Body of pancreas (tissue), 4 donors: Measurements from ENCODE around the gene TXLNB. TPM values are rescaled to one million over a fixed set of nuclear protein-coding genes. Genes with fewer than 3 reads are reported as not detected.

Source experiments
- ATAC-seq: fragments of 150-250 bp; one replicate; pipeline ENCODE4 v1.9.1; 2016
- DNase-seq, 4 donors: peaks; one replicate each; pipeline ENCODE4 v3.0.0-alpha.2; 2019
- H3K27ac ChIP-seq, 4 donors: fragments of 200-600 bp; sonication (generic); 1 replicate in 3 of 4; 2 replicates in 1 of 4; pipeline versions ENCODE4 v1.5.1 to v1.6.1; 2016 to 2019; ENCODE audit warnings: mild to moderate bottlenecking in 1 of 4, mixed read lengths in 1 of 4, moderate library complexity in 1 of 4
- H3K27me3 ChIP-seq, 2 donors: fragments of 200-600 bp; sonication (generic); one replicate each; pipeline ENCODE4 v1.6.0; 2016; ENCODE audit warnings: mild to moderate bottlenecking in 1 of 2
- H3K36me3 ChIP-seq, 2 donors: fragments of 200-600 bp; sonication (generic); replicated peaks in 1 of 2; 2 replicates each; pipeline ENCODE4 v1.5.1; 2016; ENCODE audit warnings: low read depth in 2 of 2; ENCODE audit not compliant: insufficient read depth in 1 of 2
- H3K4me1 ChIP-seq: fragments of 200-600 bp; sonication (generic); one replicate; pipeline ENCODE4 v1.6.0; 2016
- H3K4me3 ChIP-seq, 2 donors: fragments of 200-600 bp; sonication (generic); 1 replicate in 1 of 2; 2 replicates in 1 of 2; pipeline ENCODE4 v1.5.1; 2016 to 2019
- H3K9me3 ChIP-seq, 3 donors: fragments of 200-600 bp; sonication (generic); 1 replicate in 2 of 3; 2 replicates in 1 of 3; pipeline ENCODE4 v1.5.1; 2016
- CTCF ChIP-seq, 7 experiments: fragments of 450-650 bp in 4 of 7; fragments of 200-600 bp in 3 of 7; sonication (generic) in 3 of 7; IDR thresholded peaks; one replicate each; pipeline ENCODE4 v1.5.1; 2016 to 2019; ENCODE audit warnings: antibody characterized with exemption in 7 of 7
- POLR2A ChIP-seq, 3 donors: fragments of 450-650 bp; IDR thresholded peaks; one replicate each; pipeline ENCODE4 v1.6.1; 2016; ENCODE audit warnings: antibody characterized with exemption in 3 of 3, mild to moderate bottlenecking in 2 of 3
- WGBS, 2 donors: methylation state at CpG; one replicate each; pipeline ENCODE4 v1.1.5; 2017; 5-methylcytosine and 5-hydroxymethylcytosine counted together
- intact Hi-C: fragments of 100-400 bp; cut with DNase I; formaldehyde crosslinking; loops from one replicate; pipeline ENCODE4 v1.15.1; 2023
- total RNA-seq, 2 donors: library from RNA; depleted of rRNA; stranded (reverse); fragments of >200 nt; gene quantifications; one replicate each; pipeline ENCODE4 v1.1.0, GENCODE V29; 2016

Gene TXLNB
- total RNA-seq, 2 donors from 2014 or later = not detected

- no peak overlapping the region for H3K4me3 ChIP-seq
- 75 to 86% methylated on average over 3 of the region's 3 CpGs for WGBS, 2 donors
- intact Hi-C loops = no loop called here
Measured at GRCh38 chr6:139205843-139206242, 86.0 kb downstream of the TXLNB start.

GRCh38 chr6:139204978-139205377 is 86.8 kb downstream of the TXLNB start:
- H3K27ac ChIP-seq = no peak overlapping the region
- DNase-seq = no peak
- 90% methylated on average over 2 of the region's 2 CpGs for WGBS, 2 donors

More at GRCh38 chr6:139205843-139206242, 86.0 kb downstream of the TXLNB start:
- DNase-seq (no peak), ATAC-seq (no peak)
- Histone ChIP-seq H3K9me3 (peaks cover 0 to 7% (median 0%) of the 10 kb centered on the region in 3 donors), H3K36me3 (no peaks in the 10 kb centered on the region), H3K27ac (no peak overlapping the region), H3K4me1 (no peaks in the 10 kb centered on the region), H3K27me3 (no peaks in the 10 kb centered on the region)
- TF ChIP-seq POLR2A (IDR thresholded peaks at IDR 0.05) = no peak
- no peak for TF ChIP-seq CTCF (IDR thresholded peaks at IDR 0.05)

GRCh38 chr6:139201378-139201777 is 90.4 kb downstream of the TXLNB start:
- H3K9me3 ChIP-seq = peaks cover 0 to 2% (median 0%) of the 10 kb centered on the region in 3 donors
- no peaks in the 10 kb centered on the region for H3K4me1 ChIP-seq
- no peak overlapping the region for H3K27ac ChIP-seq
- H3K27me3 ChIP-seq = no peaks in the 10 kb centered on the region
- intact Hi-C loops = no loop called here
- WGBS, 2 donors = 82 to 87% methylated on average over 4 of the region's 4 CpGs
- H3K4me3 ChIP-seq = no peak overlapping the region
- H3K36me3 ChIP-seq = no peaks in the 10 kb centered on the region
- DNase-seq (no peak), ATAC-seq (no peak)
- TF ChIP-seq POLR2A (IDR thresholded peaks at IDR 0.05) (no peak), CTCF (IDR thresholded peaks at IDR 0.05) (no peak)

More at GRCh38 chr6:139204978-139205377, 86.8 kb downstream of the TXLNB start:
- Histone ChIP-seq H3K27me3 (no peaks in the 10 kb centered on the region), H3K4me1 (no peaks in the 10 kb centered on the region), H3K36me3 (no peaks in the 10 kb centered on the region), H3K4me3 (no peak overlapping the region), H3K9me3 (peaks cover 0 to 7% (median 0%) of the 10 kb centered on the region in 3 donors)
- no peak for ATAC-seq
- TF ChIP-seq POLR2A (IDR thresholded peaks at IDR 0.05) (no peak), CTCF (IDR thresholded peaks at IDR 0.05) (no peak)
- intact Hi-C loops = no loop called here

- Histone ChIP-seq H3K27me3 (no peaks in the 10 kb centered on the region), H3K4me3 (no peak overlapping the region), H3K4me1 (no peaks in the 10 kb centered on the region), H3K27ac (no peak overlapping the region), H3K36me3 (no peaks in the 10 kb centered on the region), H3K9me3 (no peaks in the 10 kb centered on the region)
- DNase-seq (no peak), ATAC-seq (no peak)
- intact Hi-C loops = no loop called here
- 75 to 83% methylated on average over 4 of the region's 4 CpGs for WGBS, 2 donors
- no peak for TF ChIP-seq POLR2A (IDR thresholded peaks at IDR 0.05)
- no peak for TF ChIP-seq CTCF (IDR thresholded peaks at IDR 0.05)
Measured at GRCh38 chr6:139198529-139199288, 93.1 kb downstream of the TXLNB start.

GRCh38 chr6:139194740-139195139 is 97.1 kb downstream of the TXLNB start:
- H3K4me3 ChIP-seq = no peak overlapping the region
- intact Hi-C loops = no loop called here
- H3K36me3 ChIP-seq = no peaks in the 10 kb centered on the region
- TF ChIP-seq POLR2A (IDR thresholded peaks at IDR 0.05) = no peak
- TF ChIP-seq CTCF (IDR thresholded peaks at IDR 0.05) = no peak
- no peaks in the 10 kb centered on the region for H3K27me3 ChIP-seq
- no peak for ATAC-seq
- H3K4me1 ChIP-seq = no peaks in the 10 kb centered on the region
- 47 to 56% methylated on average over 3 of the region's 3 CpGs for WGBS, 2 donors
- DNase-seq = no peak
- H3K27ac ChIP-seq = no peak overlapping the region
- no peaks in the 10 kb centered on the region for H3K9me3 ChIP-seq
